Panc1 (cell line): ENCODE measurements around the gene TBX18. TPM values are rescaled to one million over a fixed set of nuclear protein-coding genes. Genes with fewer than 3 reads are reported as not detected.

Source experiments
- ATAC-seq: fragments of 200-7000 bp; cut with Tn5 transposase; 2 replicates; pipeline ENCODE4 v1.9.1; 2020; ENCODE audit warnings: mild to moderate bottlenecking, moderate library complexity
- BruUV-seq: library from RNA; stranded (reverse); fragments of 400-500 nt; replicated peaks from 2 replicates; lab custom pipeline; 2021; lab: Mats Ljungman, UMichigan
- CTCF ChIA-PET: fragments of 300-600 bp; sonication (Branson Sonifier 250); formaldehyde crosslinking; loops from one replicate; lab custom pipeline; 2022; ENCODE audit warnings: antibody characterized with exemption; lab: Charles Lee
- POLR2A ChIA-PET: fragments of 300-600 bp; sonication (Branson Sonifier 250); formaldehyde crosslinking; loops from one replicate; lab custom pipeline; 2022; ENCODE audit warnings: antibody characterized with exemption; lab: Charles Lee
- DNase-seq: peaks from one replicate; pipeline ENCODE4 v3.0.0-alpha.2; 2010; ENCODE audit warnings: low read depth, low spot score
- H3K27ac ChIP-seq: 2 replicates; pipeline ENCODE4 v1.5.1; 2011; ENCODE audit warnings: mild to moderate bottlenecking, low read length, inconsistent platforms
- H3K27me3 ChIP-seq: fragments of 200-500 bp; sonication (Bioruptor generic); 2 replicates; pipeline ENCODE4 v1.6.0; 2014; ENCODE audit warnings: low read length, inconsistent platforms; ENCODE audit not compliant: control insufficient read depth, insufficient read depth
- H3K36me3 ChIP-seq: fragments of 200-500 bp; sonication (Bioruptor generic); 2 replicates; pipeline ENCODE4 v1.5.1; 2014; ENCODE audit warnings: inconsistent platforms, mild to moderate bottlenecking, low read length, moderate library complexity; ENCODE audit not compliant: control insufficient read depth, insufficient read depth
- H3K4me1 ChIP-seq: 2 replicates; pipeline ENCODE4 v1.5.1; 2011; ENCODE audit warnings: inconsistent platforms, mild to moderate bottlenecking, low read length, moderate library complexity; ENCODE audit not compliant: control insufficient read depth, insufficient read depth
- H3K4me3 ChIP-seq, 2 experiments: 2 replicates each; pipeline ENCODE4 v1.5.1; 2011 to 2012; ENCODE audit warnings: low read depth in 2 of 2, low read length in 2 of 2, mild to moderate bottlenecking in 2 of 2, inconsistent platforms in 1 of 2, moderate library complexity in 1 of 2
- H3K9me3 ChIP-seq: fragments of 200-500 bp; sonication (Bioruptor generic); 2 replicates; pipeline ENCODE4 v1.5.1; 2014; ENCODE audit warnings: low read depth, mild to moderate bottlenecking, inconsistent platforms, low read length, moderate library complexity; ENCODE audit not compliant: control insufficient read depth, insufficient read depth
- POLR2AphosphoS5 ChIP-seq: IDR thresholded peaks from 2 replicates; pipeline ENCODE4 v1.6.1; 2012; ENCODE audit warnings: mild to moderate bottlenecking, low read depth, low read length, moderate library complexity
- SIN3A ChIP-seq: IDR thresholded peaks from 2 replicates; pipeline ENCODE4 v1.6.1; 2012; ENCODE audit warnings: low read depth, mild to moderate bottlenecking, low read length, moderate library complexity, borderline replicate concordance; ENCODE audit not compliant: insufficient read depth
- TCF7L2 ChIP-seq: IDR thresholded peaks from 2 replicates; pipeline ENCODE4 v1.6.1; 2011; ENCODE audit warnings: mild to moderate bottlenecking, low read depth, low read length, inconsistent platforms
- in situ Hi-C: cut with HindIII; loops from 2 replicates; pipeline ENCODE4 v1.10.0; 2016; ENCODE audit warnings: low sequenced_read_pairs, low pct_unique_long_range_greater_than_20kb
- intact Hi-C: fragments of 100-400 bp; cut with micrococcal nuclease; formaldehyde crosslinking; loops from one replicate; pipeline ENCODE4 v1.10.0; 2022; ENCODE audit not compliant: unreplicated experiment
- total RNA-seq: library from RNA; stranded (reverse); gene quantifications from one replicate; pipeline ENCODE4 v1.2.1, GENCODE V29; 2021; ENCODE audit not compliant: unreplicated experiment
- TF ChIP-seq, protein P1 (sequence below), 2 experiments: IDR thresholded peaks; 2 replicates each; pipeline ENCODE4 v1.6.1; 2011 to 2012; ENCODE audit warnings: low read depth in 2 of 2, control low read depth in 1 of 2, low read length in 1 of 2, mild to moderate bottlenecking in 1 of 2, moderate library complexity in 1 of 2; ENCODE audit not compliant: insufficient read depth in 1 of 2
- TF ChIP-seq, protein P2 (sequence below): fragments of 450-650 bp; IDR thresholded peaks from 2 replicates; pipeline ENCODE4 v1.5.1; 2017; ENCODE audit warnings: mild to moderate bottlenecking

Gene TBX18
- total RNA-seq, 1 experiment from 2014 or later = 10.1 TPM

- Histone ChIP-seq H3K4me1 (no peaks in the 10 kb centered on the region), H3K9me3 (no peaks in the 10 kb centered on the region), H3K4me3 (no peak overlapping the region), H3K27me3 (no peaks in the 10 kb centered on the region), H3K27ac (no peak overlapping the region), H3K36me3 (no peaks in the 10 kb centered on the region)
- TF ChIP-seq TCF7L2 (no peak), SIN3A (no peak), POLR2AphosphoS5 (no peak)
- TF ChIP-seq, protein P1, sequence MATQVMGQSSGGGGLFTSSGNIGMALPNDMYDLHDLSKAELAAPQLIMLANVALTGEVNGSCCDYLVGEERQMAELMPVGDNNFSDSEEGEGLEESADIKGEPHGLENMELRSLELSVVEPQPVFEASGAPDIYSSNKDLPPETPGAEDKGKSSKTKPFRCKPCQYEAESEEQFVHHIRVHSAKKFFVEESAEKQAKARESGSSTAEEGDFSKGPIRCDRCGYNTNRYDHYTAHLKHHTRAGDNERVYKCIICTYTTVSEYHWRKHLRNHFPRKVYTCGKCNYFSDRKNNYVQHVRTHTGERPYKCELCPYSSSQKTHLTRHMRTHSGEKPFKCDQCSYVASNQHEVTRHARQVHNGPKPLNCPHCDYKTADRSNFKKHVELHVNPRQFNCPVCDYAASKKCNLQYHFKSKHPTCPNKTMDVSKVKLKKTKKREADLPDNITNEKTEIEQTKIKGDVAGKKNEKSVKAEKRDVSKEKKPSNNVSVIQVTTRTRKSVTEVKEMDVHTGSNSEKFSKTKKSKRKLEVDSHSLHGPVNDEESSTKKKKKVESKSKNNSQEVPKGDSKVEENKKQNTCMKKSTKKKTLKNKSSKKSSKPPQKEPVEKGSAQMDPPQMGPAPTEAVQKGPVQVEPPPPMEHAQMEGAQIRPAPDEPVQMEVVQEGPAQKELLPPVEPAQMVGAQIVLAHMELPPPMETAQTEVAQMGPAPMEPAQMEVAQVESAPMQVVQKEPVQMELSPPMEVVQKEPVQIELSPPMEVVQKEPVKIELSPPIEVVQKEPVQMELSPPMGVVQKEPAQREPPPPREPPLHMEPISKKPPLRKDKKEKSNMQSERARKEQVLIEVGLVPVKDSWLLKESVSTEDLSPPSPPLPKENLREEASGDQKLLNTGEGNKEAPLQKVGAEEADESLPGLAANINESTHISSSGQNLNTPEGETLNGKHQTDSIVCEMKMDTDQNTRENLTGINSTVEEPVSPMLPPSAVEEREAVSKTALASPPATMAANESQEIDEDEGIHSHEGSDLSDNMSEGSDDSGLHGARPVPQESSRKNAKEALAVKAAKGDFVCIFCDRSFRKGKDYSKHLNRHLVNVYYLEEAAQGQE (IDR thresholded peaks at IDR 0.05; ENCODE audit: insufficient read depth in 1 of 2, low read depth in 2 of 2, low read length in 1 of 2) = no peak
- TF ChIP-seq, protein P2, sequence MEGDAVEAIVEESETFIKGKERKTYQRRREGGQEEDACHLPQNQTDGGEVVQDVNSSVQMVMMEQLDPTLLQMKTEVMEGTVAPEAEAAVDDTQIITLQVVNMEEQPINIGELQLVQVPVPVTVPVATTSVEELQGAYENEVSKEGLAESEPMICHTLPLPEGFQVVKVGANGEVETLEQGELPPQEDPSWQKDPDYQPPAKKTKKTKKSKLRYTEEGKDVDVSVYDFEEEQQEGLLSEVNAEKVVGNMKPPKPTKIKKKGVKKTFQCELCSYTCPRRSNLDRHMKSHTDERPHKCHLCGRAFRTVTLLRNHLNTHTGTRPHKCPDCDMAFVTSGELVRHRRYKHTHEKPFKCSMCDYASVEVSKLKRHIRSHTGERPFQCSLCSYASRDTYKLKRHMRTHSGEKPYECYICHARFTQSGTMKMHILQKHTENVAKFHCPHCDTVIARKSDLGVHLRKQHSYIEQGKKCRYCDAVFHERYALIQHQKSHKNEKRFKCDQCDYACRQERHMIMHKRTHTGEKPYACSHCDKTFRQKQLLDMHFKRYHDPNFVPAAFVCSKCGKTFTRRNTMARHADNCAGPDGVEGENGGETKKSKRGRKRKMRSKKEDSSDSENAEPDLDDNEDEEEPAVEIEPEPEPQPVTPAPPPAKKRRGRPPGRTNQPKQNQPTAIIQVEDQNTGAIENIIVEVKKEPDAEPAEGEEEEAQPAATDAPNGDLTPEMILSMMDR = no peak
- intact Hi-C loops = no loop called here
- ATAC-seq (no peak), DNase-seq (no peak)
- BruUV-seq = no TSS peak
- ChIA-PET POLR2A (interaction anchor here (0.6 kb wide), 1 partner anchor 266 kb away, joined by 16 read pairs; no protein-coding TSS in a partner anchor), CTCF (no interaction called here)
- in situ Hi-C loops = no loop called here
These were observed 94.5 kb downstream of the TBX18 start for GRCh38 chr6:84669945-84670344.

- no peak for ATAC-seq
- CTCF ChIA-PET = no interaction called here
- TF ChIP-seq TCF7L2 (no peak), POLR2AphosphoS5 (no peak)
- no peaks in the 10 kb centered on the region for H3K36me3 ChIP-seq
- intact Hi-C loops = no loop called here
- POLR2A ChIA-PET = no interaction called here
- H3K27ac ChIP-seq = no peak overlapping the region
- no peak for DNase-seq
- in situ Hi-C loops = no loop called here
- H3K9me3 ChIP-seq = no peaks in the 10 kb centered on the region
- no peaks in the 10 kb centered on the region for H3K4me1 ChIP-seq
- no peak overlapping the region for H3K4me3 ChIP-seq
- BruUV-seq = no TSS peak
- H3K27me3 ChIP-seq = no peaks in the 10 kb centered on the region
These were observed 96.9 kb downstream of the TBX18 start for GRCh38 chr6:84667252-84668213.

- BruUV-seq = no TSS peak
- in situ Hi-C loops = no loop called here
- ChIA-PET POLR2A (no interaction called here), CTCF (no interaction called here)
- H3K9me3 ChIP-seq = no peaks in the 10 kb centered on the region
- intact Hi-C loops = no loop called here
- no peaks in the 10 kb centered on the region for H3K4me1 ChIP-seq
- H3K27ac ChIP-seq = no peak overlapping the region
- no peak overlapping the region for H3K4me3 ChIP-seq
- no peak for DNase-seq
- TF ChIP-seq, protein P2 = no peak
- TF ChIP-seq SIN3A = no peak
- TF ChIP-seq, protein P1 (IDR thresholded peaks at IDR 0.05; ENCODE audit: insufficient read depth in 1 of 2, low read depth in 2 of 2, low read length in 1 of 2) = no peak
- no peak for TF ChIP-seq POLR2AphosphoS5
- no peak for TF ChIP-seq TCF7L2
- H3K27me3 ChIP-seq = no peaks in the 10 kb centered on the region
- no peaks in the 10 kb centered on the region for H3K36me3 ChIP-seq
- no peak for ATAC-seq
These were observed 99.0 kb downstream of the TBX18 start for GRCh38 chr6:84665401-84665800.
